NCI-H1436 treated with DMSO at 0.1 percent for 48 hours (cell line): ENCODE measurements around the gene ITGA2.

Experiments
- DNase-seq: peaks from one replicate; lab custom pipeline; 2025; lab: John Stamatoyannopoulos, UW

ITGA2 gene

DNA sequence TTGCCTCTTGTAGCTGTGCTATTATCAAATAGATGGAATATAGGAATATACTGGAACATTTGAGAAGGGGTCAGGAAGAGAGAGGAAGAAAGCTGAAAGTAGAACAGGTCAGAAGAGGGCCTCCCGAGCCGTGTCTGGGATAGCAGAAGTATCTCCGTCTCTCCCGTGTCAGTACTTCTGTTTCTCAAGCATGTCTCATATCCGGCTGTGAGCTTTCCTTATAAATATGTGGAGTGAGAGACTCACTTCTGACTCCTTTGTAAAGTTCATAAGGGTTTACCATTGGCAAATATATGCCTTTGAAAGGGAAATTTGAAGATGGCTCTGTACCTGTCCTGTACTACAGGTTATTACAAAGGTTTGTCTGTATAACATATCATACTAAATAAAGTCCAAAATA lies 70.1 kb downstream of the ITGA2 start:
- no peak for DNase-seq

DNA sequence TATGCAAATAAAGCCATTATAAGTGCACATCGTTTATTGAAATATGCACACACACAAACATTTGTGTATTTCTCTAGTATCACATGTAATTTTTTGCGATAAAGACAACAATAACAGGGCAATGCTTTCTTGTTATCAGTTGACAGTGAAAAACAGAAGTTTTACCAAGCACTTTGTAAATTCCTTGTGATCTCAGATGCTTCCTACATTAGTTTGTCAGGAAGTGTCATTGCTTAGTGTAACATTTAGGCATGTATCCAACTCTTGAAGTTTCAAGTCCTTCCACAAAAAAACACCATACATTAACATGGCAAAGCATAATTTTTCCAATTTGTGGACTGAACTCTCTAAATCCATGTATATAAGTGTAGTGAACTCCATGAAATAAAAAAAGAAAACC lies 74.0 kb downstream of the ITGA2 start:
- no peak for DNase-seq

DNA sequence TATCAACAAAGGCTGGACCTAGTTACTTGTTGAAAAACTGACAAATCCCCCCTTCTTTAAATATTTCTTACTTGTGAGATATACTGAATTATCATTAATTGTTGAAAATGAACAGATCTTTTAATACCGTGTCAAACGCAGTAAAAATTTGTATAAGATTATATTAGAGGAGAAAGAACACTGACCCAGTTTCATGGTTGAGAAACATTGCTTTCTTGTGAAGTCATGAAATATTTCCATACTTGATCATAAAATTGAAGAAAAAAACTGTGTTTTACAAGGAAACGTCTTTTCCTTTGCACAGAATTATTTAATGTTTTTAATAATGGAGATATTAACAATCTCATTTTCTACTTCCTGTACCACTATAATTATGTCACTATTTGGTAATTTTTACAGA lies 74.6 kb downstream of the ITGA2 start:
- no peak for DNase-seq

DNA sequence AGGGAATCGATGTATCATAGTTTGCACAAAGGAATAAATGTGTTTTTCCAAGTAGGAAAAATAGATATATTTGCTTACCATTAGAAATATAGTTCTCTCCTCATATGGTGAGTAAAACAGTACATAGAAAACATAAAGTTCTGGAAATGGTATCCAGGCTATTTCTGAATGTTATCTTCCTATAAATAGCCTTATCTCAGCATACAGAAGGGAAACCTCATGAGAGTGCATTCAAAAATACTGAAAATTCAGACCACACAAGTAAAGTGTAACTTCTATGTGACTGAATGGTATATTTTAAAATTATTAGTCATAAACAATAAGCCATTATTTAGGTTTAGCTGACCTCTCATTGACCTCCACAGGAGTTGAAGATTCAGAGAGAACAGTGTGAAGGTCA lies 76.9 kb downstream of the ITGA2 start:
- no peak for DNase-seq

DNA sequence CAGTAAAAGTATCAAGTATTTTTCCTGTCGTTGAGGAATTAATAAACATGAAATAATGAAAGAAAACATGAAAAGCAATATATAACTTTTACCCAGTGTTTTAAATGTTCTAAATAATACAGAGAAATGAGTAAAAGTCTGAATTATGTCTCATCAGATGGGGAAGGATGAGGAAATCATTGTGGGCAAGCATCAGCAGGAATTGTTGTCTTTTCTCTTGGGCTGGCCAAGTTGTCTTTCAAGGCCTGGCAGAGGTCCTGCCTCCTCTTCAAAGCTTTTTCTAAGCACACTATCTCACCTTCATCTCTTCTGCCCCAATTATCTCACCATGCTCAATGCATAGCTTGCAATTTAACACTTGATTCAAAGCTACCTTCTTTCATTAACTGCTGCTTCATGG lies 78.5 kb downstream of the ITGA2 start:
- DNase-seq: no peak

DNA sequence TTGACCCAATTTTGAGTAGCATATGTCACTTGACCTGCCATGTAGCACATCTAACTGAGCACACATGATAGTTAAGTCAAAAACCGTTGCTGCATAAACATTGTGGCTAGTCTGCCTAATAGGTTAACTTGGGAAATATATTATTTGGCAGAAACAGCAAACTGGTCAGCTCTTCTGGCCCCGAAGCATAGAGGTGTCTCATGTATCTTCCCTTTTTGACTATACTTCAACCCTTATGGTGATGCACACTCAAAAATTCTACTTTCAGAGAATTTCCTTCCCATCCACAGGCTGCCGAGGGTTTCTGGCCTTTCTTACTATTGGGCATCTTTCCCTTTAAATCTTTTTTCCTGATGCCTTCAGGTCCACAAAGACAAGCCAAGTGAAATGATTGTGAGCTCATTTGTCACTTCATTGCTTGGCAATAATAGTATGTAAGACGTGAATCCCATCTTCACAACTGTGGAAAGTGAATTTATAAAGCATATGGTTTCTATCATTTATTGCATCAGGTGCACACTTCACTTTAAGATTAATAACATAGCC lies 79.2 kb downstream of the ITGA2 start:
- DNase-seq: no peak

DNA sequence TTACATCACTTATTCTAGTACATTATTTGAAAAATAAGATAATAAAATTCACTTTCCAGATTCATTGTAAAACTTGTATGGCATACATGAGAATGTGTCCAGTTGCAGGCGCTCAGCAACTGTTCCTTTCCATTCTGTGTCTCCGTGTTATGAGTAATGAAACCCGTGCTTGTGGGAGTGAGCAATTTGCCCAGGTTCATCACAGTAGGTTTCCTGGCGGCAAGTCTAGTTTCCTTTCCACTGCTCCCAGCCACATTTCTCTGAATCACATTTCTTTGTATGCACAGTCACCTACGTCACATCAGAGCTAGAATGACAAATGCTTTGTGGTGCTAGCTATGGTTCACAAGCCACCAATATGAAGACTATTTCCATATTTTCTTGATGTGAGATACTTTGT lies 80.5 kb downstream of the ITGA2 start:
- no peak for DNase-seq

DNA sequence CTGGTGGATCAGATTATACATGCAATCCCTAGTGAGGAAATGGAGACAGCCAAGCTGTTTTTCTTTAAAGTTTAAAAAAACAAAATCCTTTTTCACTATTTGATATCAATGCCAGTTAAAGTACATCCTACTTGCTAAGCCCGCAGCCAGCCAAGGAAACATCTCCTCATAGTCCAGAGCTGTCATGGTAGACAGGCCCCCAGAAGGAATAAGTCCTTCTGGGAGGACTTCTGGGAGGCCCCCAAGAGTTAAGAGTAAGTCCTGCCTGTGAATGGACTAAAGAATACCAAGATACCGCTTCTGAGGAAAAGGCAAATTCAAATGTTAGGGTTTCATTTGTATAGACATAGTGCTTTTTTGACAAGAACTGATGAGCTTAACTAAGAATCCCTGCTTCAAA lies 82.1 kb downstream of the ITGA2 start:
- no peak for DNase-seq

DNA sequence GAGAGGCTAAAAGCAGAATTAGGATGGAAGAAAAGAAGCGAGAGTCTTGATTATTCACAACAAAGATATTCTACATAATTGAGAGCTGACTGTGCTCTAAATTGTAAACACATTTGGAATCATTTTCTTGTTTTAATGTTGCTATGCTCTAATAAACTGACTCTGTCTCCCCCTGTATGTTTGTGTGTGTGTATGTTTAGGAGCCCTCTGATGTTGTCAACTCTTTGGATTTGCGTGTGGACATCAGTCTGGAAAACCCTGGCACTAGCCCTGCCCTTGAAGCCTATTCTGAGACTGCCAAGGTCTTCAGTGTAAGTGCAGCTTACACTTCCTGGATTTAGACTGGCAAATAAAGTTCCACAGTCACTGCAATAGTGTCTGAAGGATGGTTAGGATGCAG lies 82.6 kb downstream of the ITGA2 start:
- no peak for DNase-seq

DNA sequence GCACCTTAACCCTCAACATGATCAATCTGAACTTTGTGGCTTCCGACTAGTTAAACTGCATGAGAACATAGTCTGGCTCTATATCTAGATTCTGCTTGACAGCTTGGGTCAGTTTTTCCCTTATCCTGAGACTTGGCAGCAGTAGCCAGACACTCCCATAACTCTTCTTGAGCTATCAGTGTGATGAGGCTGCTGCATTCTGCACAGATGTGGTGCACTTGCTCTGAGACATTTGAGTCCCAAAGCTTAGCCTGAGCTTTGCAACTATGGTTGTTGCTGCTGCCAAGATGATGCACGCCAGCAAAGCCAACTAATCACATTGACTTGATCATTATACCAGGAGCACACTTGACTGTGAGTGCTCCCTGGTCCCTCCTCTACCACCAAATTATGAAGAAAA lies 84.2 kb downstream of the ITGA2 start:
- DNase-seq: no peak

DNA sequence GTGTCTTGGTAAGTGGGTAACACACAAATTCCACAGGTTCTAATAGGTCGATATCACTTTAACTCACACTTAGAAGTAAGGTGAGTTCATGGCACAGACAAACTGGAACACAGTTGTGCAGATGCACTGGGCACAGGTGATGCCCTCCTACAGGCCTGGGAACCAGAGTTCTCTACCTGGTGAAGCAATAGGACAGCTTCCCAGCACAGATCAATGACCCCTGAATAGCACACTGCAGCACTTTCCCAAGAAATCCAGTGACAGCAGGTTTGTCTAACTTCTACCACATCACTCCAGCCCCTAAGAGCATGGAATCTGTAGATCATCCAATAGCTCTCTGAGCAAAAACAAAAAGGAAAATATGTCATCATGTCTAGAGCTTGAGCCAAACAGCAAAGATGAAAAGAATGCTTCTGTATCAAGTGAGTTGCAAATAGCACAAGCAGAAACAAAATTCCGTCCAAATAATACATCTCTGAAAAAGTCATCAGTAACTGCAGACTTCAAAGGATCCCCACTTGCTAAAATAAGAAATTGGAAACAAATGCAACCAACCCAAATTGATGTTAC lies 86.9 kb downstream of the ITGA2 start:
- no peak for DNase-seq

DNA sequence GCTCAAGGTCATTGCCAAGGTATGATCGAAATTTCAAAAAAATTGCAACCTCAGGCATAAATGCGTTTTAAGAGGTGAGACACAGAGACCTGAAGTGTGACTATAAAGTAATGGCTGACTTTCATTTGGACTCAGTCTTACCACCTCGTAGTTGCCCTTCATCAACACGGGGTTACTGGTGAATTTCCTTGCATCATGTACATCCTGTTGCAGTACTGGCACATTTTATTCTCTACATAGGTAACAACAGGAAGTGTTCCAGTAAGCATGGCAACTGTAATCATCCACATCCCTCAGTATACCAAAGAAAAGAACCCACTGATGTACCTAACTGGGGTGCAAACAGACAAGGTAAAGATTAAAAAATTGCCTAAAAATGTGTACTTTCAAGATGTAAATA lies 91.1 kb downstream of the ITGA2 start:
- no peak for DNase-seq

DNA sequence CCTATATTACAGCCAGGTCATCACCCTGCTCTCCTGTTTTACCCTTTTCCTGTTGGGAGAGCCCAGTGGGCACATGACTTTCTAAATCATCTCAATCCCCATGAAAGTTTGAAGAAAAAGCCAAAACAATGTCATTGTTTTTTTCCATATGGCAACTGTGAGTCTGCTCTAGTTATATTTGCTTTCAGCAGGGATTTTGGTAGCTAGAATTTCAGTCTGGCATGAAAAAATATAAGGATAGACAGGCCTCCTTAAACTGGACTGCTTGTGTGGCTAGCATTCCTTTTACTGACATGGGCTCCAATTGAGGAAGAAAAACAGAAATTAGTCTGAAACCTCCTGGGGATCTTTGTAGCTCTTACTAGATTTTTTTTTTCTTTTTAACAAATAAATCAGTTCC lies 94.8 kb downstream of the ITGA2 start:
- DNase-seq: no peak

DNA sequence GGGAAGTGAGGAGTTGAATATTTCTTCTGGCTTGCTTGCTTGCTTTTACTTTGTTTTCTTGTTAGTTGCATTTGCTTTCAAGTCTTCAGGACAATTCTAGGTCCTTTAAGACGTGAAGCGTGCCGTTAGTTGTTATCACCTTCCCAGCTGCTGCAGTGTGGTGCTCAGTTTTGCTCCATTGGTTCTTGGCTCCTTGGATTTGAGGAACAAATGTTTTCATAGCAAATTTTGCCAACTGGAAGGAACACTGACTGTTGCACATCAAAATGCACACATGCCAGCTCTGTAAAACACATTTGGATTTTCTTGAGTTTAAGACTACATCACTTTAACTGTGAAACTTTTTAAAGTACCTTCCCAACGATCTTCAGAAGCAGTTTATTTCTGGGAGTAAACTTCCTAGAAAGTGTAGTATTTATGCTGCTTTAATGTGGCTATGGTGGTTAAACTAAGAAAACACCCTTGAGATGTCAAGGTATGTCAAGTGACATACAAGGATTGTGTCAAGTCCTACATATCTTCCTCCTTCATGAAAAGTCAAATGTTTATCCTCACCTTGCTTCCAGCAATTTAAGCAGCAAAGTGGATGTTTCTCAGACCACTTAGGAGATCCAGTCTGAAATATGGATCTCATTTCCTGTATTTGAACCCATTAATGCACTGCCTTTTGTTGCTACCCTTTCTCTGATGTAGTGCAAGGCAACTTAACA lies 95.5 kb downstream of the ITGA2 start:
- no peak for DNase-seq

DNA sequence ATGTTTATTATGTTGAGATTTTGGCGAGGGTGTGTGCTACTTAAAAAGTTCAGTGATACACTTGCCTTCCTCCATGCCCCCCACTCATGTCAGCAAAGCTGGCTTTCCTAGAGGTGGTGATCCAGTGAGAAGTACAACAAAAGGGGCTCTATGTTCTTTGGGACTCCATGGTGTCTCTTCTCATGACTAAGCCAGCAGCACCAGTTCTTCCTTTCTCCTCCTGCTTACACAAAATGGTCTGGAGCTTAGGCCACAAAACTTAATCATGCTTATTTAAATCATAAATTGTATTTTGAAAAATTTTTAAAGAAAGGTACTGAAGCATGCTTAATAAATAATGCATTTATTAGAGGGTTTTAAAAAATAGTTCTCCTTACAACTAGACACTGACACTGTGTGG lies 98.0 kb downstream of the ITGA2 start:
- DNase-seq: no peak

DNA sequence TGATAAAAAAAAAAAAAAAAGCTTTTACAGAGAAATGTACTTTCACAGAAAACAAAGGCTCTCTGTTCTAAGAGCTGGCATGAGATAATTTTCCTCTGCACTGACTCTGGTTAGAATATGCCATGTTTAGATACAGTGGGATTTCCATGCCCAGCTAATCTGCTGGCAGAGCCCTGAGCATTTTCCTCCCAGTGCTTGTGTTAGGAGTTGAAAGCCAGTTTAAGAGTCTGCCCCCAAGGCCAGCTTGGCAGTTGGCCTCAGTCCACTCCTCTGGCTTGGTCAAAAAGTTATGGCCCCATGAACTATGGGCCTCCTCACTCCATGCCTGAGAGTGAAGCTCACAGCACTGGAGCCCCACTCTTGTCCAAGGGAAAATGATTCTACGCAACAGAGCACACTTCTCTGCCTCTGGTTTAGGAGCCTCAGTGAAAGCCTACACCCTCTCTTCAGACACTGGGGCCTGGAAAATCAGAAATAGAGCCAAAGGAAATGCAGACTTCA lies 98.5 kb downstream of the ITGA2 start:
- DNase-seq: no peak

DNA sequence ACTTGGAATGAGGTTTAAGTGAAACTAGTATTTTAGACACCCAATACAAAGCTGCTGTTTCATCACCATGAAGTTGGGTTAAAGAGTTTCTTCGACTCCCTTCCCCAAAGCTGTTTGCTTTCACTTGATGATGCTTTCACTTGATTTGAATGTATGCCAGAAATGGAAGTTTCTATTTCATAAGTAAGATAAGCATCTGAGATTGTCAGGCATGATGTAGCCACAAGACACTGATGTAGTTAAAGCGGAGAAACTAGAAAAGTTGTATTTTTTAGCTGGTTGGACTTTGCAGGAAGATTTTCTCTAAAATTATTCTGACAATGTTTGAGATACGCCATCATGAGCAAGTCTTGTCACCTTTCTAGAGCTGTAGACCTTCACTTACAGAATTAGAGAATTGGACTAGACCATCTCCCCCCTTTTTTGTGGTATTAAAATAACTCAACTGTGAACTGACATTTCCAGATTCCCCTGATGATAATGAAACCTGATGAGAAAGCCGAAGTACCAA lies 100.4 kb downstream of the ITGA2 start:
- DNase-seq: no peak

DNA sequence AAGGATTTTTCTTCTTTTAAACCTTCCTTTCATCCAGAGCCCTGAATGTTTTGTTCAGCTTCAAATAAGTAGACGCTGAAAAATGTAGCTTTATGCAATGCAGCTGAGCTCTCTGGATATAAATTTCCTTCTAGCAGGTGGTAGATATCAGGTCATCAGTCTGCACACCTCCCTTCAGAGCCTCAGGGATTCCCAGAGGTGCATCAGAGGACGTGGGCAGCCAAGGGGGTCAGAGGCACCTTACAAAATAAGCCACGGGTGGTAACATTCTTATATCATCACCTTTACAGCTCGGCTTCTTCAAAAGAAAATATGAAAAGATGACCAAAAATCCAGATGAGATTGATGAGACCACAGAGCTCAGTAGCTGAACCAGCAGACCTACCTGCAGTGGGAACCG lies 101.1 kb downstream of the ITGA2 start:
- DNase-seq: no peak

DNA sequence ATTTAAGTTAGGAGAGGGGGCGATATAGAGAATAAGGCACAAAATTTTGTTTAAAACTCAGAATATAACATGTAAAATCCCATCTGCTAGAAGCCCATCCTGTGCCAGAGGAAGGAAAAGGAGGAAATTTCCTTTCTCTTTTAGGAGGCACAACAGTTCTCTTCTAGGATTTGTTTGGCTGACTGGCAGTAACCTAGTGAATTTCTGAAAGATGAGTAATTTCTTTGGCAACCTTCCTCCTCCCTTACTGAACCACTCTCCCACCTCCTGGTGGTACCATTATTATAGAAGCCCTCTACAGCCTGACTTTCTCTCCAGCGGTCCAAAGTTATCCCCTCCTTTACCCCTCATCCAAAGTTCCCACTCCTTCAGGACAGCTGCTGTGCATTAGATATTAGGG lies 102.1 kb downstream of the ITGA2 start:
- no peak for DNase-seq

DNA sequence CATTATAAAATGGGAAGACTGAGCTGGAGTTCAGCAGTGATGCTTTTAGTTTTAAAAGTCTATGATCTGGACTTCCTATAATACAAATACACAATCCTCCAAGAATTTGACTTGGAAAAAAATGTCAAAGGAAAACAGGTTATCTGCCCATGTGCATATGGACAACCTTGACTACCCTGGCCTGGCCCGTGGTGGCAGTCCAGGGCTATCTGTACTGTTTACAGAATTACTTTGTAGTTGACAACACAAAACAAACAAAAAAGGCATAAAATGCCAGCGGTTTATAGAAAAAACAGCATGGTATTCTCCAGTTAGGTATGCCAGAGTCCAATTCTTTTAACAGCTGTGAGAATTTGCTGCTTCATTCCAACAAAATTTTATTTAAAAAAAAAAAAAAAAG lies 103.1 kb downstream of the ITGA2 start:
- DNase-seq: no peak

DNA sequence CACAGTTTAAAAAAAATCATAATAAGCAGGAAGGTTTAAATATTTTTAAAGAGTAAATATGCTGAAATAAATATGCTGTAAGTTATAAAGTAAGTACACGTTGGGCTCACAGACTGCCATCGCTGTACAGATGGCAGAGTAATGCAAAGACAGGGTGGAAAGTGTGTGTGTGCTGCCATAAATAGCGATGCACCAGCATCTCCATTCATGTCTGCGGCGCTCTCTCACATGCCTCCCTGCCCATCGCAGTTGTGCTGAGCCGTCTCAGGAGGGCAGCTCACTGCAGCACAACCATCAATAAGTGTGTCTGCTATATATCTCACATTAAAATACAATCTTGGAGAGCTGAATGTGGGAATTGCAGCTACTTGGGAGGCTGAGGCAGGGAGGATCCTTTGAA lies 106.1 kb downstream of the ITGA2 start:
- DNase-seq: no peak

DNA sequence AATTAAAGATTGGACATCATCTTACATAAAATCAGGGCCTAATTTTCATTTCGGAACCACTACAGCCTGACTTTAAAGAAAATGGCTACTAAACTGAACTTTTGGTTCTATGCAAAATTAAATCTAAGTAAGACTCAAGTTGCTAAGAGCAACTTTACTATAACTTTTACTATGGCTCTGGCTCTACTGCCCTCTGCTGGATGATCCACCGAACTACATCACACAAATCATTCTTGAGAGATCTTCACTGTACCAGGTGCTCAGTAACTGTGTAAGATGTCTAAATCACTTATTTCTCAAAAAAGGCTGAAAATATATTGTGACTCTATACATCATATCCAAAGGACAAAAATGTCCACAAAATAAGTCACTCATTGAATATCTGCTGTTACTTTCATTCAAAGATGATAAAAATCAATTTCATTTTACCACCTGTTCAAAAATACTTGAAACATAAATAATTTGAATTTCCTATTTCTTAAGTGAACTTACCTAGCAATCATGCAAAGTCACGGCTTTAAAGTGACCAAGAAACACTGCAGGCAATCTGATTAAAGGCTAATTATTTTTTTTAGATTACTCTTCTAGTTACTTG lies 106.9 kb downstream of the ITGA2 start:
- DNase-seq: no peak

DNA sequence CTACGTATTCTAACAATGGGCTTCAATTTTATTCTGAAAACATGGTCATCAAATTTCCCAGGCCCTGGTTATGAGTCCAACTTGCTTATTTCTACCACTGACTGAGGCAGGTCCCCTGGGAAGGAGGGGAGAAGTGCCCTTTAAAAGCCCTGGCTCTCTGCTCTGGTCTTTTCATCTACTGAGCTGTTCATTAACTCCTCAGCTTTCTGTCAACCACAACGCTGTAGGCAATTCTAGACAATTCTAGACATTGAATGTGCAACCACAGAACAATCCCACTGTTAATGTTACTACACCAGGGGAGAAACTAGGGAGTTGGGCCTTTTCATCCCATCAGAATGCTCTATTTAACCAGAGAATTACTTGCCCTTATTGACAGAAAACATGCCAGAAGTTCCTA lies 110.4 kb downstream of the ITGA2 start:
- no peak for DNase-seq
